Testis (tissue), 2 donors: ENCODE data around the gene BIRC7.

Experiments used
- CTCF ChIP-seq, 3 experiments: fragments of 450-650 bp in 2 of 3; fragments of 200-600 bp in 1 of 3; sonication (generic) in 1 of 3; IDR thresholded peaks; one replicate each; pipeline ENCODE4 v1.5.1; 2016 to 2019; ENCODE audit warnings: antibody characterized with exemption in 3 of 3, mild to moderate bottlenecking in 2 of 3, moderate library complexity in 1 of 3
- POLR2A ChIP-seq: fragments of 450-650 bp; IDR thresholded peaks from one replicate; pipeline ENCODE4 v1.6.1; 2017; ENCODE audit warnings: antibody characterized with exemption, mild to moderate bottlenecking, moderate library complexity

DNA sequence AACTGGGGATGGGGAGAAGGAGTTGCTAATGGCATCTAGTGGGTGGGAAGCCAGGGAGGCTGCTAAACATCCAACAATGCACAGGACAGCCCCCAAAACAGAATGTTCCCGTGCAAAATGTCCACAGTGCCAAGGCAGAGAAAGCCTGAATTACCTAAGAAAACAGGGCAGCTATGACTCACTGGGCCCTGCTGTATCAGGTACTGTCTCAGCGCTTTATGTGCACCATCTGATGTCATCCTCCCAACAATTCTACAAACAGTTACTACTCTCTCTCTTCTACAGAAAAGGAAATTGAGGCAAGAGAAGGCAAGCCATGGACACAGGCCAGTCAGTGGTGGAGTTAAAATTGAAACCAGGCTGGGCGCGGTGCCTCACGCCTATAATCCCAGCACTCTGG, 22.9 kb upstream of the BIRC7 start:
- no peak for TF ChIP-seq CTCF (IDR thresholded peaks at IDR 0.05)
- TF ChIP-seq POLR2A, result no peak
